Stimulated activated CD8-positive, alpha-beta memory T cell treated with anti-CD3 and anti-CD28 coated beads, Interleukin-15, amount 100 ng/mL, for 48 hours (primary cell): Measurements from ENCODE around the gene GRIN3B.

Experiments used
- DNase-seq, 2 donors: peaks; one replicate each; pipeline ENCODE4 v3.0.0-alpha.2; 2020; ENCODE audit warnings: low read depth in 2 of 2

The GRIN3B gene

GRCh38 chr19:991174-991931 is 8.9 kb upstream of the GRIN3B start:
- peak; percentile 45 to 62 for DNase-seq

GRCh38 chr19:991932-992669 is 8.1 kb upstream of the GRIN3B start:
- DNase-seq = no peak

- DNase-seq = no peak
Observed at GRCh38 chr19:992670-993055, 7.6 kb upstream of the GRIN3B start.

GRCh38 chr19:993361-993830 is 6.8 kb upstream of the GRIN3B start:
- no peak for DNase-seq

GRCh38 chr19:993831-994393 is 6.3 kb upstream of the GRIN3B start:
- no peak for DNase-seq

GRCh38 chr19:994516-994915 is 5.7 kb upstream of the GRIN3B start:
- no peak for DNase-seq

GRCh38 chr19:995051-995827 is 5.0 kb upstream of the GRIN3B start:
- no peak for DNase-seq

GRCh38 chr19:996051-996838 is 4.0 kb upstream of the GRIN3B start:
- peak; percentile 44 to 53 for DNase-seq

GRCh38 chr19:998064-998463 is 2.2 kb upstream of the GRIN3B start:
- no peak for DNase-seq

- no peak for DNase-seq
Observed at GRCh38 chr19:999379-999719, 870 bp upstream of the GRIN3B start.

GRCh38 chr19:1000591-1001537 is 645 bp downstream of the GRIN3B start:
- DNase-seq = no peak

- DNase-seq = peak; percentile 48 to 54
Observed at GRCh38 chr19:1001538-1002166, 1.4 kb downstream of the GRIN3B start.

GRCh38 chr19:1002600-1002999 is 2.4 kb downstream of the GRIN3B start:
- DNase-seq = no peak

GRCh38 chr19:1003283-1003682 is 3.1 kb downstream of the GRIN3B start:
- DNase-seq = no peak

- no peak for DNase-seq
Observed at GRCh38 chr19:1004204-1004802, 4.1 kb downstream of the GRIN3B start.

GRCh38 chr19:1004803-1005664 is 4.8 kb downstream of the GRIN3B start:
- no peak for DNase-seq

- DNase-seq = no peak
Observed at GRCh38 chr19:1006711-1007398, 6.6 kb downstream of the GRIN3B start.
